A673 (cell line): Measurements from ENCODE around the gene DYRK1A. TPM values are rescaled to one million over a fixed set of nuclear protein-coding genes. Genes with fewer than 3 reads are reported as not detected.

Source experiments
- BruUV-seq: library from RNA; stranded (reverse); fragments of 400-500 nt; replicated peaks from 2 replicates; lab custom pipeline; 2021; lab: Mats Ljungman, UMichigan
- CTCF ChIA-PET: fragments of 300-600 bp; sonication (Branson Sonifier 250); formaldehyde crosslinking; loops from one replicate; lab custom pipeline; 2022; ENCODE audit warnings: antibody characterized with exemption; lab: Charles Lee
- POLR2A ChIA-PET: fragments of 300-600 bp; sonication (Branson Sonifier 250); formaldehyde crosslinking; loops from one replicate; lab custom pipeline; 2022; ENCODE audit warnings: antibody characterized with exemption; ENCODE audit not compliant: low non-redundant PET; lab: Charles Lee
- DNase-seq: peaks from one replicate; pipeline ENCODE4 v3.0.0-alpha.2; 2015; ENCODE audit warnings: low spot score
- H3K27ac ChIP-seq: fragments of 200-600 bp; sonication (generic); 2 replicates; pipeline ENCODE4 v1.5.1; 2016; ENCODE audit warnings: mixed run types, low read depth, mild to moderate bottlenecking, mixed read lengths, antibody characterized with exemption, low read length; ENCODE audit not compliant: poor library complexity, severe bottlenecking
- H3K27me3 ChIP-seq: fragments of 200-600 bp; sonication (generic); replicated peaks from 2 replicates; pipeline ENCODE4 v1.6.1; 2017; ENCODE audit warnings: mixed run types, low read depth, mild to moderate bottlenecking, mixed read lengths, antibody characterized with exemption, low read length; ENCODE audit not compliant: insufficient read depth, poor library complexity
- H3K36me3 ChIP-seq: fragments of 200-600 bp; sonication (generic); 2 replicates; pipeline ENCODE4 v1.6.1; 2016; ENCODE audit warnings: mixed run types, mild to moderate bottlenecking, mixed read lengths, antibody characterized with exemption, low read length; ENCODE audit not compliant: insufficient read depth, poor library complexity, severe bottlenecking
- H3K4me1 ChIP-seq: fragments of 200-600 bp; sonication (generic); 2 replicates; pipeline ENCODE4 v1.6.1; 2017; ENCODE audit warnings: mixed run types, mild to moderate bottlenecking, mixed read lengths, antibody characterized with exemption, low read length; ENCODE audit not compliant: insufficient read depth, poor library complexity, severe bottlenecking
- H3K4me3 ChIP-seq: fragments of 200-600 bp; sonication (generic); 2 replicates; pipeline ENCODE4 v1.5.1; 2016; ENCODE audit warnings: low read depth, mixed run types, mild to moderate bottlenecking, mixed read lengths, low read length; ENCODE audit not compliant: poor library complexity, severe bottlenecking
- H3K9me3 ChIP-seq: fragments of 200-600 bp; sonication (generic); 2 replicates; pipeline ENCODE4 v1.6.1; 2016; ENCODE audit warnings: mixed run types, low read depth, mild to moderate bottlenecking, mixed read lengths, antibody characterized with exemption, low read length; ENCODE audit not compliant: poor library complexity, severe bottlenecking
- CTCF ChIP-seq: fragments of 300-800, 200-600 bp; sonication (generic); conservative IDR thresholded peaks from 2 replicates; pipeline ENCODE4 v1.5.1; 2017; ENCODE audit warnings: low read depth, mild to moderate bottlenecking, antibody characterized with exemption, low read length, moderate library complexity, mixed read lengths
- EZH2 ChIP-seq: fragments of 200-600 bp; sonication (generic); IDR thresholded peaks from 2 replicates; pipeline ENCODE4 v1.6.1; 2017; ENCODE audit warnings: borderline replicate concordance, low read depth, mild to moderate bottlenecking, mixed read lengths, antibody characterized with exemption, low read length; ENCODE audit not compliant: poor library complexity, severe bottlenecking
- intact Hi-C: fragments of 100-400 bp; cut with micrococcal nuclease; formaldehyde crosslinking; loops from one replicate; pipeline ENCODE4 v1.10.0; 2022; ENCODE audit not compliant: unreplicated experiment
- total RNA-seq: library from RNA; stranded (reverse); gene quantifications from 2 replicates; pipeline ENCODE4 v1.2.3, GENCODE V29; 2021

The DYRK1A gene
- total RNA-seq, 1 experiment from 2014 or later = 70.5 TPM

- BruUV-seq = no TSS peak
- ChIA-PET POLR2A (no interaction called here), CTCF (interaction anchor here (0.6 kb wide), 1 partner anchor 1158 kb away, joined by 9 read pairs; no protein-coding TSS in a partner anchor)
- no peak for DNase-seq
- no peaks in the 10 kb centered on the region for H3K36me3 ChIP-seq
- TF ChIP-seq EZH2 (no peak), CTCF (no peak)
- no peak overlapping the region for H3K27ac ChIP-seq
- H3K9me3 ChIP-seq = no peaks in the 10 kb centered on the region
- intact Hi-C loops = no loop called here
- no peaks in the 10 kb centered on the region for H3K27me3 ChIP-seq
- peaks cover 44% of the 10 kb centered on the region for H3K4me1 ChIP-seq
- no peak overlapping the region for H3K4me3 ChIP-seq
Measured at GRCh38 chr21:37447288-37447936, 80.8 kb downstream of the DYRK1A start.

- H3K9me3 ChIP-seq = no peaks in the 10 kb centered on the region
- H3K36me3 ChIP-seq = no peaks in the 10 kb centered on the region
- ChIA-PET CTCF (interaction anchor here (0.6 kb wide), 1 partner anchor 244 kb away, joined by 5 read pairs; no protein-coding TSS in a partner anchor), POLR2A (no interaction called here)
- H3K27me3 ChIP-seq = no peaks in the 10 kb centered on the region
- intact Hi-C loops = no loop called here
- no peak for TF ChIP-seq EZH2
- TF ChIP-seq CTCF = no peak
- H3K27ac ChIP-seq = no peak overlapping the region
- H3K4me1 ChIP-seq = peaks cover 44% of the 10 kb centered on the region
- DNase-seq = no peak
- BruUV-seq = no TSS peak
- H3K4me3 ChIP-seq = no peak overlapping the region
Measured at GRCh38 chr21:37449302-37449937, 82.8 kb downstream of the DYRK1A start.

GRCh38 chr21:37450445-37450941 lies 83.9 kb downstream of the DYRK1A start:
- Histone ChIP-seq H3K36me3 (no peaks in the 10 kb centered on the region), H3K27ac (peak overlapping the region; percentile 11), H3K9me3 (no peaks in the 10 kb centered on the region), H3K4me3 (no peak overlapping the region), H3K27me3 (no peaks in the 10 kb centered on the region), H3K4me1 (peaks cover 51% of the 10 kb centered on the region)
- intact Hi-C loops = no loop called here
- DNase-seq = peak; percentile 35
- ChIA-PET CTCF (no interaction called here), POLR2A (no interaction called here)
- TF ChIP-seq EZH2 = no peak
- no peak for TF ChIP-seq CTCF
- BruUV-seq = no TSS peak
